Measurements from ENCODE around the gene SLC25A24. TPM values are rescaled to one million over a fixed set of nuclear protein-coding genes. Genes with fewer than 3 reads are reported as not detected.

Gene SLC25A24
- polyA plus RNA-seq, 3 donors: 11.1 to 45.4 (median 43.4) TPM

DNA sequence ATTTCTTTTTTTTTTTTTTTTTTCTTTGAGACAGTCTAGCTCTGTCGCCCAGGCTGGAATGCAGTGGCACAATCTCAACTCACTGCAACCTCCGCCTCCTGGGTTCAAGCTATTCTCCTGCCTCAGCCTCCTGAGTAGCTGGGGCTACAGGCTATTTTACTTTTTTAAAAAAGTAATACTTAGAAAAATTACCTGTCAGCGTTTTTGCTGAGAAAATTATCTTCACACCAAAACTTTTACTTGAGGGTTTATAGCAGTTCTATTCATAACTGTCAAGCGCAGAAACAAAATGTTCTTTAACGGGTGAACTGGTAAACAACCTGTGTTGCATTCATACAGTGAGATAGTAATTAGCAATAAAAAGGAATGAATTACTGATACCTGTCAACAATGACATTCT is 1.5 kb upstream of the SLC25A24 start:
- TF ChIP-seq, protein P1, sequence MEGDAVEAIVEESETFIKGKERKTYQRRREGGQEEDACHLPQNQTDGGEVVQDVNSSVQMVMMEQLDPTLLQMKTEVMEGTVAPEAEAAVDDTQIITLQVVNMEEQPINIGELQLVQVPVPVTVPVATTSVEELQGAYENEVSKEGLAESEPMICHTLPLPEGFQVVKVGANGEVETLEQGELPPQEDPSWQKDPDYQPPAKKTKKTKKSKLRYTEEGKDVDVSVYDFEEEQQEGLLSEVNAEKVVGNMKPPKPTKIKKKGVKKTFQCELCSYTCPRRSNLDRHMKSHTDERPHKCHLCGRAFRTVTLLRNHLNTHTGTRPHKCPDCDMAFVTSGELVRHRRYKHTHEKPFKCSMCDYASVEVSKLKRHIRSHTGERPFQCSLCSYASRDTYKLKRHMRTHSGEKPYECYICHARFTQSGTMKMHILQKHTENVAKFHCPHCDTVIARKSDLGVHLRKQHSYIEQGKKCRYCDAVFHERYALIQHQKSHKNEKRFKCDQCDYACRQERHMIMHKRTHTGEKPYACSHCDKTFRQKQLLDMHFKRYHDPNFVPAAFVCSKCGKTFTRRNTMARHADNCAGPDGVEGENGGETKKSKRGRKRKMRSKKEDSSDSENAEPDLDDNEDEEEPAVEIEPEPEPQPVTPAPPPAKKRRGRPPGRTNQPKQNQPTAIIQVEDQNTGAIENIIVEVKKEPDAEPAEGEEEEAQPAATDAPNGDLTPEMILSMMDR (IDR thresholded peaks at IDR 0.05): no peak
- Histone ChIP-seq H4K20me1 (ENCODE audit: insufficient read depth, low read length) (peaks cover 19% of the 10 kb centered on the region), H3K4me3 (replicated peaks in 1 of 3; ENCODE audit: low read depth in 2 of 3, low read length in 3 of 3) (no peak overlapping the region), H3K4me2 (replicated peaks; ENCODE audit: extremely low read depth, low read length, poor library complexity, severe bottlenecking) (no peak overlapping the region), H3K27ac (ENCODE audit: low read depth in 1 of 2, low read length in 2 of 2) (no peak overlapping the region), H3K4me1 (ENCODE audit: control insufficient read depth in 1 of 2, insufficient read depth in 2 of 2, low read length in 2 of 2) (peaks cover 20 to 36% of the 10 kb centered on the region in 2 donors), H3K27me3 (ENCODE audit: control insufficient read depth in 2 of 2, insufficient read depth in 2 of 2, low read length in 2 of 2) (no peaks in the 10 kb centered on the region), H3K79me2 (ENCODE audit: insufficient read depth, low read length) (peaks cover 33% of the 10 kb centered on the region), H3K9ac (ENCODE audit: insufficient read depth, low read length, poor library complexity, severe bottlenecking) (no peak overlapping the region), H2AFZ (ENCODE audit: insufficient read depth, low read depth, low read length, poor library complexity, severe bottlenecking) (no peak overlapping the region), H3K36me3 (replicated peaks in 1 of 2; ENCODE audit: control insufficient read depth in 1 of 2, insufficient read depth in 2 of 2, low read length in 2 of 2) (peaks cover 0 to 12% of the 10 kb centered on the region in 2 donors), H3K9me3 (replicated peaks in 1 of 2; ENCODE audit: control insufficient read depth in 1 of 2, insufficient read depth in 1 of 2, low read length in 2 of 2) (no peaks in the 10 kb centered on the region)
- no peak for DNase-seq
- no CpG with 5 or more reads among the region's 5 CpGs for WGBS (ENCODE audit: insufficient coverage)
- Mint-ChIP-seq H3K4me1 (peaks cover 40% of the 10 kb centered on the region), H3K9me3 (peaks cover 2 to 9% (median 2%) of the 10 kb centered on the region in 7 donors), H3K4me3 (no peak overlapping the region), H3K27ac (no peak overlapping the region), H3K27me3 (ENCODE audit: low read depth in 3 of 3) (peaks cover 0 to 2% (median 0%) of the 10 kb centered on the region in 3 donors), H3K36me3 (peaks cover 9 to 14% of the 10 kb centered on the region in 2 donors)
- intact Hi-C loops (cut with micrococcal nuclease): no loop called here

DNA sequence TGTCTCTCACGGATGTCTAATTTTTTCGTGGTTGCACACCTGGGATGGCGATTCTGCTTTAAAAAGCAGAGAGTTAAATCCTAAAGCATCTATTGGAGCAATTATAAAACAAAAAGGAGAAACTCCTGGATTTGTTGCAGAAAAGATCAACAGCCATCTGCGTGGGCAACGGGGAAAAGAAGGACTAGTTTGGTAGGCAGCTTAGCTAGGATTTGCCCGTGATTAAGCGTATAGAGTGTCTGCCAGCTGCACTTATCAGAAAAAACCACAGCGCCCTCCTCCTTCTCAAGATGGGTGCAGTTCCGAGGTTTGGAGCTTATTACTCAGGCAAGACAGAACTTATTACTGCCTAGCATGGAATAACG is 526 bp upstream of the SLC25A24 start:
- peak; percentile 22 to 62 (median 50) for DNase-seq
- H3K4me3 Mint-ChIP-seq: peak overlapping the region; percentile 90 to 94
- peaks cover 20 to 36% of the 10 kb centered on the region in 2 donors for H3K4me1 ChIP-seq (ENCODE audit: control insufficient read depth in 1 of 2, insufficient read depth in 2 of 2, low read length in 2 of 2)
- no peaks in the 10 kb centered on the region for H3K27me3 ChIP-seq (ENCODE audit: control insufficient read depth in 2 of 2, insufficient read depth in 2 of 2, low read length in 2 of 2)
- H3K27ac ChIP-seq (ENCODE audit: low read depth in 1 of 2, low read length in 2 of 2): peak overlapping the region; percentile 92
- intact Hi-C loops (cut with micrococcal nuclease): no loop called here
- peaks cover 43% of the 10 kb centered on the region for H3K79me2 ChIP-seq (ENCODE audit: insufficient read depth, low read length)
- H4K20me1 ChIP-seq (ENCODE audit: insufficient read depth, low read length): peaks cover 30% of the 10 kb centered on the region
- H3K4me2 ChIP-seq (replicated peaks; ENCODE audit: extremely low read depth, low read length, poor library complexity, severe bottlenecking): peak overlapping the region; percentile 91
- H3K4me1 Mint-ChIP-seq: peaks cover 45% of the 10 kb centered on the region
- peaks cover under 1 to 22% of the 10 kb centered on the region in 2 donors for H3K36me3 ChIP-seq (replicated peaks in 1 of 2; ENCODE audit: control insufficient read depth in 1 of 2, insufficient read depth in 2 of 2, low read length in 2 of 2)
- no peaks in the 10 kb centered on the region for H3K9me3 ChIP-seq (replicated peaks in 1 of 2; ENCODE audit: control insufficient read depth in 1 of 2, insufficient read depth in 1 of 2, low read length in 2 of 2)
- 0% methylated on average over 9 of the region's 10 CpGs for WGBS (ENCODE audit: insufficient coverage)
- H3K4me3 ChIP-seq (replicated peaks in 1 of 3; ENCODE audit: low read depth in 2 of 3, low read length in 3 of 3): peak overlapping the region; percentile 88 to 97 (median 96)
- TF ChIP-seq, protein P1 (IDR thresholded peaks at IDR 0.05): no peak
- peak overlapping the region; percentile 87 to 92 (median 90) for H3K27ac Mint-ChIP-seq
- H2AFZ ChIP-seq (ENCODE audit: insufficient read depth, low read depth, low read length, poor library complexity, severe bottlenecking): peak overlapping the region; percentile 99
- peaks cover 0 to 3% (median 0%) of the 10 kb centered on the region in 3 donors for H3K27me3 Mint-ChIP-seq (ENCODE audit: low read depth in 3 of 3)
- peak overlapping the region; percentile 90 for H3K9ac ChIP-seq (ENCODE audit: insufficient read depth, low read length, poor library complexity, severe bottlenecking)
- H3K9me3 Mint-ChIP-seq: peaks cover 0 to 10% (median 5%) of the 10 kb centered on the region in 7 donors
- H3K36me3 Mint-ChIP-seq: peaks cover 13 to 22% of the 10 kb centered on the region in 2 donors
